HCT116 (cell line): Measurements from ENCODE around the gene DOK7. TPM values are rescaled to one million over a fixed set of nuclear protein-coding genes. Genes with fewer than 3 reads are reported as not detected.

Experiments
- ATAC-seq: fragments of 200-7000 bp; cut with Tn5 transposase; 2 replicates; pipeline ENCODE4 v1.9.1; 2020; ENCODE audit warnings: mild to moderate bottlenecking, moderate library complexity
- BruUV-seq: library from RNA; stranded (reverse); fragments of 400-500 nt; replicated peaks from 2 replicates; lab custom pipeline; 2021; lab: Mats Ljungman, UMichigan
- CTCF ChIA-PET: fragments of 300-600 bp; sonication (Branson Sonifier 250); formaldehyde crosslinking; loops from one replicate; lab custom pipeline; 2021; ENCODE audit warnings: antibody characterized with exemption; lab: Charles Lee
- POLR2A ChIA-PET: fragments of 300-600, 350-600 bp; sonication (Branson Sonifier 250); formaldehyde crosslinking; loops from one replicate; lab custom pipeline; 2021; ENCODE audit warnings: antibody characterized with exemption; lab: Charles Lee
- RAD21 ChIA-PET, 2 experiments: fragments of 300-600 bp; sonication (Branson Sonifier 250); formaldehyde crosslinking; loops; one replicate each; lab custom pipeline; 2023; ENCODE audit warnings: low total read pairs in 2 of 2; ENCODE audit not compliant: uncharacterized antibody in 2 of 2, unreplicated experiment in 2 of 2, low non-redundant PET in 1 of 2; lab: Charles Lee
- DNase-seq: peaks from one replicate; pipeline ENCODE4 v3.0.0-alpha.2; 2010; ENCODE audit warnings: low read depth, low spot score
- H2AFZ ChIP-seq: fragments of 200-600 bp; shearing (Covaris generic), sonication (generic); 2 replicates; pipeline ENCODE4 v1.6.1; 2017; ENCODE audit warnings: low read depth, mixed run types, mixed read lengths, antibody characterized with exemption, low read length; ENCODE audit not compliant: poor library complexity, severe bottlenecking
- H3K27ac ChIP-seq: 2 replicates; pipeline ENCODE4 v1.5.1; 2012; ENCODE audit warnings: low read depth, low read length
- H3K27me3 ChIP-seq: fragments of 200-600 bp; sonication (generic); 2 replicates; pipeline ENCODE4 v1.6.1; 2016; ENCODE audit warnings: mixed run types, low read length, mixed read lengths; ENCODE audit not compliant: insufficient read depth
- H3K36me3 ChIP-seq, 2 experiments: fragments of 200-500 bp in 1 of 2; fragments of 200-600 bp in 1 of 2; sonication (Bioruptor generic) in 1 of 2; sonication (generic) in 1 of 2; 2 replicates each; pipeline versions ENCODE4 v1.5.1 to v1.6.1; 2014 to 2016; ENCODE audit warnings: low read length in 2 of 2, inconsistent platforms in 1 of 2, mixed read lengths in 1 of 2, mixed run types in 1 of 2; ENCODE audit not compliant: insufficient read depth in 2 of 2, control insufficient read depth in 1 of 2
- H3K4me1 ChIP-seq, 2 experiments: fragments of 200-600 bp in 1 of 2; sonication (generic) in 1 of 2; 2 replicates each; pipeline versions ENCODE4 v1.5.1 to v1.6.1; 2012 to 2017; ENCODE audit warnings: low read length in 2 of 2, inconsistent platforms in 1 of 2, mild to moderate bottlenecking in 1 of 2, mixed read lengths in 1 of 2, mixed run types in 1 of 2, moderate library complexity in 1 of 2; ENCODE audit not compliant: insufficient read depth in 2 of 2, control insufficient read depth in 1 of 2
- H3K4me2 ChIP-seq: fragments of 200-600 bp; sonication (generic); 2 replicates; pipeline ENCODE4 v1.6.1; 2017; ENCODE audit warnings: mixed run types, low read length, mixed read lengths
- H3K4me3 ChIP-seq, 2 experiments: fragments of 200-600 bp in 1 of 2; sonication (generic) in 1 of 2; replicated peaks in 1 of 2; 2 replicates each; pipeline ENCODE4 v1.5.1; 2011 to 2016; ENCODE audit warnings: low read length in 2 of 2, control low read depth in 1 of 2, low read depth in 1 of 2, mild to moderate bottlenecking in 1 of 2, mixed read lengths in 1 of 2, mixed run types in 1 of 2
- H3K79me2 ChIP-seq: fragments of 200-600 bp; sonication (generic); 2 replicates; pipeline ENCODE4 v1.6.1; 2017; ENCODE audit warnings: mild to moderate bottlenecking, mixed run types, low read length, moderate library complexity, mixed read lengths; ENCODE audit not compliant: insufficient read depth
- H3K9ac ChIP-seq: fragments of 200-600 bp; sonication (generic); 2 replicates; pipeline ENCODE4 v1.6.1; 2016; ENCODE audit warnings: low read length, mixed read lengths
- H3K9me2 ChIP-seq: fragments of 200-600 bp; sonication (generic), shearing (Covaris generic); 2 replicates; pipeline ENCODE4 v1.6.1; 2017; ENCODE audit warnings: mixed run types, mild to moderate bottlenecking, moderate library complexity; ENCODE audit not compliant: insufficient read depth
- H3K9me3 ChIP-seq, 2 experiments: fragments of 200-500 bp in 1 of 2; fragments of 200-600 bp in 1 of 2; sonication (Bioruptor generic) in 1 of 2; sonication (generic) in 1 of 2; 2 replicates each; pipeline ENCODE4 v1.6.1; 2014 to 2017; ENCODE audit warnings: low read length in 2 of 2, mixed read lengths in 2 of 2, inconsistent platforms in 1 of 2, low read depth in 1 of 2, mild to moderate bottlenecking in 1 of 2, mixed run types in 1 of 2, moderate library complexity in 1 of 2; ENCODE audit not compliant: control insufficient read depth in 1 of 2, insufficient read depth in 1 of 2
- H4K20me1 ChIP-seq: fragments of 200-600 bp; sonication (generic), shearing (Covaris generic); 2 replicates; pipeline ENCODE4 v1.6.1; 2017; ENCODE audit warnings: mixed run types, mild to moderate bottlenecking, moderate library complexity; ENCODE audit not compliant: insufficient read depth
- EGR1 ChIP-seq: IDR thresholded peaks from 2 replicates; pipeline ENCODE4 v1.6.1; 2012; ENCODE audit warnings: low read depth
- FOSL1 ChIP-seq: IDR thresholded peaks from 2 replicates; pipeline ENCODE4 v1.6.1; 2012; ENCODE audit warnings: low read depth
- JUND ChIP-seq: IDR thresholded peaks from 2 replicates; pipeline ENCODE4 v1.6.1; 2012
- MAX ChIP-seq: IDR thresholded peaks from 2 replicates; pipeline ENCODE4 v1.6.1; 2012
- RAD21 ChIP-seq: IDR thresholded peaks from 2 replicates; pipeline ENCODE4 v1.6.1; 2012; ENCODE audit warnings: low read depth, mild to moderate bottlenecking
- YY1 ChIP-seq: IDR thresholded peaks from 2 replicates; pipeline ENCODE4 v1.6.1; 2011; ENCODE audit warnings: low read length, low read depth, moderate library complexity, mild to moderate bottlenecking; ENCODE audit not compliant: insufficient replicate concordance; ENCODE audit errors: extremely low read depth
- intact Hi-C: fragments of 100-400 bp; cut with micrococcal nuclease; formaldehyde crosslinking; loops from 2 replicates; pipeline ENCODE4 v1.10.0; 2022
- total RNA-seq: library from RNA; stranded (reverse); gene quantifications from one replicate; pipeline ENCODE4 v1.2.1, GENCODE V29; 2021; ENCODE audit not compliant: unreplicated experiment

The DOK7 gene
- total RNA-seq, 1 experiment from 2014 or later: 2.4 TPM

- Histone ChIP-seq H3K4me1 (no peaks in the 10 kb centered on the region), H3K9ac (no peak overlapping the region), H3K79me2 (no peaks in the 10 kb centered on the region), H3K9me2 (no peaks in the 10 kb centered on the region), H3K4me2 (no peak overlapping the region), H3K36me3 (no peaks in the 10 kb centered on the region), H3K4me3 (no peak overlapping the region), H3K27me3 (no peaks in the 10 kb centered on the region), H2AFZ (no peak overlapping the region), H3K9me3 (peaks cover 0 to 5% of the 10 kb centered on the region in 2 experiments; a peak in 1 of 4 replicates), H4K20me1 (no peaks in the 10 kb centered on the region), H3K27ac (no peak overlapping the region)
- no peak for ATAC-seq
- no peak for TF ChIP-seq YY1
- DNase-seq: no peak
- BruUV-seq: no TSS peak
- intact Hi-C loops: no loop called here
- POLR2A ChIA-PET: no interaction called here
- RAD21 ChIA-PET: no interaction called here
- CTCF ChIA-PET: no interaction called here
Observed at GRCh38 chr4:3471098-3471760, 8.1 kb downstream of the DOK7 start.

GRCh38 chr4:3471886-3472285 is 8.8 kb downstream of the DOK7 start:
- no peak overlapping the region for H3K9ac ChIP-seq
- POLR2A ChIA-PET: no interaction called here
- peaks cover 0 to 5% of the 10 kb centered on the region in 2 experiments; a peak in 1 of 4 replicates for H3K9me3 ChIP-seq
- no peaks in the 10 kb centered on the region for H4K20me1 ChIP-seq
- TF ChIP-seq MAX: no peak
- no peak for TF ChIP-seq FOSL1
- TF ChIP-seq RAD21: no peak
- no peak for TF ChIP-seq JUND
- TF ChIP-seq EGR1: no peak
- TF ChIP-seq, all 23 proteins: peak for 0
- Histone ChIP-seq H3K27ac (no peak overlapping the region), H3K79me2 (no peaks in the 10 kb centered on the region), H3K9me2 (no peaks in the 10 kb centered on the region), H3K27me3 (no peaks in the 10 kb centered on the region), H3K4me1 (no peaks in the 10 kb centered on the region), H3K4me2 (no peak overlapping the region), H2AFZ (no peak overlapping the region), H3K4me3 (no peak overlapping the region), H3K36me3 (no peaks in the 10 kb centered on the region)
- BruUV-seq: no TSS peak
- ATAC-seq: no peak
- intact Hi-C loops: no loop called here
- ChIA-PET CTCF (interaction anchor here (0.8 kb wide), 1 partner anchor 9 kb away, joined by 5 read pairs; no protein-coding TSS in a partner anchor), RAD21 (no interaction called here)
- no peak for DNase-seq
